GM21528 (cell line): ENCODE results near the gene C12orf57.

Source experiments
- ATAC-seq: cut with Tn5 transposase; IDR thresholded peaks from one replicate; pipeline ENCODE4 v1.9.1; 2021; ENCODE audit warnings: mild to moderate bottlenecking, moderate library complexity; ENCODE audit not compliant: unreplicated experiment, low FRiP score

Gene C12orf57

DNA sequence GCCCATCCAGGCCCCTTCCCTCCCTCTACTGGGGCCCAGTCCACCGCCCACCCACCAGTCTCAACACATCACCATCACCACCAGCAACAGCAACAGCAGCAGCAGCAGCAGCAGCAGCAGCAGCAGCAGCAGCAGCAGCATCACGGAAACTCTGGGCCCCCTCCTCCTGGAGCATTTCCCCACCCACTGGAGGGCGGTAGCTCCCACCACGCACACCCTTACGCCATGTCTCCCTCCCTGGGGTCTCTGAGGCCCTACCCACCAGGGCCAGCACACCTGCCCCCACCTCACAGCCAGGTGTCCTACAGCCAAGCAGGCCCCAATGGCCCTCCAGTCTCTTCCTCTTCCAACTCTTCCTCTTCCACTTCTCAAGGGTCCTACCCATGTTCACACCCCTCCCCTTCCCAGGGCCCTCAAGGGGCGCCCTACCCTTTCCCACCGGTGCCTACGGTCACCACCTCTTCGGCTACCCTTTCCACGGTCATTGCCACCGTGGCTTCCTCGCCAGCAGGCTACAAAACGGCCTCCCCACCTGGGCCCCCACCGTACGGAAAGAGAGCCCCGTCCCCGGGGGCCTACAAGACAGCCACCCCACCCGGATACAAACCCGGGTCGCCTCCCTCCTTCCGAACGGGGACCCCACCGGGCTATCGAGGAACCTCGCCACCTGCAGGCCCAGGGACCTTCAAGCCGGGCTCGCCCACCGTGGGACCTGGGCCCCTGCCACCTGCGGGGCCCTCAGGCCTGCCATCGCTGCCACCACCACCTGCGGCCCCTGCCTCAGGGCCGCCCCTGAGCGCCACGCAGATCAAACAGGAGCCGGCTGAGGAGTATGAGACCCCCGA lies 7.0 kb upstream of the C12orf57 start:
- ATAC-seq: peak; percentile 12

DNA sequence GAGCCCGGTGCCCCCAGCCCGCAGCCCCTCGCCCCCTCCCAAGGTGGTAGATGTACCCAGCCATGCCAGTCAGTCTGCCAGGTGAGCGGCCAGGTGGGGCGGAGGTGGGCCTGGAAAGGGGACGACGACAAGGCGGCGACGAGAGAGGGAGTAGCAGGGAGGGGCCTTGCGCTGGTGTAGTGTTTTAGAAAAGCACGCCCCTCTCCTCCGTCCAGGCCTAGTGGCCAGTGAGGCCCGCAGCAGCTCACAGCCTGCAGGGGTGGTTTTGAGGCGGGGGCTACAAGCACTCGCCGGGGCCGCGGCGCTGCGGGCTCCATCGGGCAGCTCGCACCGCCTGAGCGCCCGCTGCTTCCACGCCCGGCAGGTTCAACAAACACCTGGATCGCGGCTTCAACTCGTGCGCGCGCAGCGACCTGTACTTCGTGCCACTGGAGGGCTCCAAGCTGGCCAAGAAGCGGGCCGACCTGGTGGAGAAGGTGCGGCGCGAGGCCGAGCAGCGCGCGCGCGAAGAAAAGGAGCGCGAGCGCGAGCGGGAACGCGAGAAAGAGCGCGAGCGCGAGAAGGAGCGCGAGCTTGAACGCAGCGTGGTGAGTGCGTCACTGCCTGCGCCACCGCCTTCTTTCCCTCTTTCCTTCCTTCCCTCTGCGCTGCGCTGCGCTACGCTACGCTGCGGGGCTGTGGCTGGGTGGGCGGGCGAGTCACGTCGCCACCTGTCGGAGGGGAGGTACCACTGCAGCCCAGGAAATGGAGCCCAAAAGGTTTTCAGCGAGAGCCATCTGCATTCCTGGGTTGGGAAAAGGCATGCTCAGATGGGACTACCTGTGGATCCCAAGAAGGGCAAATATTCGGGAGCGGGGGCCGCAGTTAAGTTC lies 6.1 kb upstream of the C12orf57 start:
- ATAC-seq: peak; percentile 80

DNA sequence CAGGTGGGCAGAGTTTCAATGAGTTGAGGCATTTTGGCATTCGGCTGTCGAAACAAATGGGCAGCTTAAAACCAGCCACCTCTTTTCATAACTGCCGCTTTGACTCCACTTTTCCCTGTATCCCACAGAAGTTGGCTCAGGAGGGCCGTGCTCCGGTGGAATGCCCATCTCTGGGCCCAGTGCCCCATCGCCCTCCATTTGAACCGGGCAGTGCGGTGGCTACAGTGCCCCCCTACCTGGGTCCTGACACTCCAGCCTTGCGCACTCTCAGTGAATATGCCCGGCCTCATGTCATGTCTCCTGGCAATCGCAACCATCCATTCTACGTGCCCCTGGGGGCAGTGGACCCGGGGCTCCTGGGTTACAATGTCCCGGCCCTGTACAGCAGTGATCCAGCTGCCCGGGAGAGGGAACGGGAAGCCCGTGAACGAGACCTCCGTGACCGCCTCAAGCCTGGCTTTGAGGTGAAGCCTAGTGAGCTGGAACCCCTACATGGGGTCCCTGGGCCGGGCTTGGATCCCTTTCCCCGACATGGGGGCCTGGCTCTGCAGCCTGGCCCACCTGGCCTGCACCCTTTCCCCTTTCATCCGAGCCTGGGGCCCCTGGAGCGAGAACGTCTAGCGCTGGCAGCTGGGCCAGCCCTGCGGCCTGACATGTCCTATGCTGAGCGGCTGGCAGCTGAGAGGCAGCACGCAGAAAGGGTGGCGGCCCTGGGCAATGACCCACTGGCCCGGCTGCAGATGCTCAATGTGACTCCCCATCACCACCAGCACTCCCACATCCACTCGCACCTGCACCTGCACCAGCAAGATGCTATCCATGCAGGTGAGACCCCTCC lies 5.2 kb upstream of the C12orf57 start:
- ATAC-seq: no peak

DNA sequence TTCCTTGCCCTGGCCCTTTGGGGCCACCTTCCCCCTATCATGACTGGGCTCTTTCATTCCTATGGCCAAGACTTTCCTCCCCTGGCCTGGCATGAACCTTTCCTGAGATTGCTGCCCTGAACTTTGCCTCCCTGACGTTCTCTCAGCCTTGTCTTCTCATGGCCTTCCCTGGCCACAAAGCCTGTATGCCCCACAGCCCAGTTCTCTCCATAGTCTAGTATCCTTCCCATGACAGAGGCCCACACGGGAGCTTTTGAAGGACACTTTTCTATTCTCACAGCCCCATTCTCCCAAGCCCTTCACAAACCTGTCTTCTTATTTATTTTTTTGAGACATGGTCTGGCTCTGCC lies 4.7 kb upstream of the C12orf57 start:
- ATAC-seq: no peak

DNA sequence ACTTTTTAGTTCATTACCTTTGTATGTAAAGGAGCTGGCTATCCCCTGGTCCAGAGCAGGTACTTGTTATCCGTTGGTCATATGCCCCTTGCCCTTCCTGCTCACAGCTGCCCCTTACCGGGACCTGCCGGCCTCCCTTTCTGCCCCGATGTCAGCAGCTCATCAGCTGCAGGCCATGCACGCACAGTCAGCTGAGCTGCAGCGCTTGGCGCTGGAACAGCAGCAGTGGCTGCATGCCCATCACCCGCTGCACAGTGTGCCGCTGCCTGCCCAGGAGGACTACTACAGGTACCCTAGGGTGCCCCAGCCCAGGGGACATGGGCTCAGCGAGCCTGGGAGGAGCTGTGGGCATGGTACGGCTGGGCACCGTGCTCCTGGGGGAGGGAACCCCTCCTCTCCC lies 2.6 kb upstream of the C12orf57 start:
- ATAC-seq: no peak

DNA sequence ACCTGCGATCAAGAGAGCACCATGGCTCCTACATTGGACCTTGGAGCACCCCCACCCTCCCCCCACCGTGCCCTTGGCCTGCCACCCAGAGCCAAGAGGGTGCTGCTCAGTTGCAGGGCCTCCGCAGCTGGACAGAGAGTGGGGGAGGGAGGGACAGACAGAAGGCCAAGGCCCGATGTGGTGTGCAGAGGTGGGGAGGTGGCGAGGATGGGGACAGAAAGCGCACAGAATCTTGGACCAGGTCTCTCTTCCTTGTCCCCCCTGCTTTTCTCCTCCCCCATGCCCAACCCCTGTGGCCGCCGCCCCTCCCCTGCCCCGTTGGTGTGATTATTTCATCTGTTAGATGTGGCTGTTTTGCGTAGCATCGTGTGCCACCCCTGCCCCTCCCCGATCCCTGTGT lies 2.0 kb upstream of the C12orf57 start:
- no peak for ATAC-seq

DNA sequence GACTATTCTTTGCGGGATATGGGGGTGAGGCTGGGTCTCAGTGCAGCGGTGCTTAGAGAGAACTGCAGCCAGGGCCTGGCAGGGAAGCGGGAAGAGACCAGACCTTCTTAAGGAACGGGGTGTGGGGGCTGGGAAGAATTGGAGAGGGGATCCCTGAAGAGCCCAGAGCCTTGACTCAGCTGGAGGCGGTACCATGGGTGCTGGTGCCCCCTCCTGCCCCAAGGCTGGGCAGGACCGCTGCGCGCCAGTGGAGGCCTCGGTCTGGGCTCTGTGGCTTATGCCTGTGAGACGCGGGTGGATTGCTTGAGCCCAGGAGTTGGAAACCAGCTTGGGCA lies 1.5 kb upstream of the C12orf57 start:
- no peak for ATAC-seq

DNA sequence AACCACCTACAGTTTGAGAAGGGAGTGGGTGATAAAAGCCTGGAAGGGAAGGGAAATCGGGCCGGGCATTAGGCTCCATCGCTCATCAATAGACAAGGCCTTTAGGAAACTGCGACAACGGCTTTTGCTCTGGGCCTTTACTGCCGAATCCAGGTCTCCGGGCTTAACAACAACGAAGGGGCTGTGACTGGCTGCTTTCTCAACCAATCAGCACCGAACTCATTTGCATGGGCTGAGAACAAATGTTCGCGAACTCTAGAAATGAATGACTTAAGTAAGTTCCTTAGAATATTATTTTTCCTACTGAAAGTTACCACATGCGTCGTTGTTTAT lies 467 bp upstream of the C12orf57 start:
- ATAC-seq: peak; percentile 24

DNA sequence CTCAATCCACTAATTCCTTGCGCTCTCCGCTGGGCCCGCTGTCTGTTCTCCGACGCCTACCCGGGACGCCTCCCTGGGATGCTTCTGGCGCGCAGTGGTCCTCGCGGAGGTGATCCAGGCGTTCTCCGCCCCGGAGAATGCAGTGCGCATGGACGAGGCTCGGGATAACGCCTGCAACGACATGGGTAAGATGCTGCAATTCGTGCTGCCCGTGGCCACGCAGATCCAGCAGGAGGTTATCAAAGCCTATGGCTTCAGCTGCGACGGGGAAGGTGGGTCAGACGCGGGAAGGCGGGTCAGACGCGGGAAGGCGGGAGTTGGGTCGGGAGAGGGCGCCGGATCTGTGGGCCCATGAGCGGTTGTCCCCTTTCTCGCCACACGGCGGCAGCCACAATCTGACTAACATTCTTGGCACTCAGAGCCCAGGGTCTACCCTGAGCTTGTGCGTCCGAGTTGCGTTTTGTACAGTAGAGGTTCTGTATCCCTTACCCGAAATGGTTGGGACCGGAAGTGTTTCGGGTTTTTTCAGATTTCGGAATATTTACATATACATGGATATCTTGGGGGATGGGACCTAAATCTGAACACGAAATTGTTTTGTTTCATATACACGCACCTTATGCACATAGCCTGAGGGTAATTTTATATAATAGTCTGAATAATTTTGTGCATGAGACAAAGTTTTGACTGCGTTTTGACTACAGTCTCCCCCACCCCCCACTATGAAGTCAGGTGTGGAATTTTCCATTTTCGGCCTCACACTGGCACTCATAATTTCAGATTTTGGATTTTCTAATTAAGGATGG lies 762 bp downstream of the C12orf57 start:
- peak; percentile 27 for ATAC-seq

DNA sequence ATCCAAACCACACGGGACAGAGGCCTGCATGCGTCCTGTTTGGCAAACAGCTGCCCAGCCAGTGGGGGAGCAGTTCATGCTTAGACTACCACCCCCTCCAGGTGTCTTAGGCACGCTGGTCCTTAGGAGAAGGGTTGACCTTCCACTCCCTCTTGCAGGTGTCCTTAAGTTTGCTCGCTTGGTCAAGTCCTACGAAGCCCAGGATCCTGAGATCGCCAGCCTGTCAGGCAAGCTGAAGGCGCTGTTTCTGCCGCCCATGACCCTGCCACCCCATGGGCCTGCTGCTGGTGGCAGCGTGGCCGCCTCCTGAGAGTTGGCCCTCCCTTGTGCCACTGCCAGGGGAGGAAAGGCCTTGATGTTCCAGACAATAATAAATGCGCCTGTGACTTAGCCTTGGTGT lies 1.8 kb downstream of the C12orf57 start:
- ATAC-seq: no peak

DNA sequence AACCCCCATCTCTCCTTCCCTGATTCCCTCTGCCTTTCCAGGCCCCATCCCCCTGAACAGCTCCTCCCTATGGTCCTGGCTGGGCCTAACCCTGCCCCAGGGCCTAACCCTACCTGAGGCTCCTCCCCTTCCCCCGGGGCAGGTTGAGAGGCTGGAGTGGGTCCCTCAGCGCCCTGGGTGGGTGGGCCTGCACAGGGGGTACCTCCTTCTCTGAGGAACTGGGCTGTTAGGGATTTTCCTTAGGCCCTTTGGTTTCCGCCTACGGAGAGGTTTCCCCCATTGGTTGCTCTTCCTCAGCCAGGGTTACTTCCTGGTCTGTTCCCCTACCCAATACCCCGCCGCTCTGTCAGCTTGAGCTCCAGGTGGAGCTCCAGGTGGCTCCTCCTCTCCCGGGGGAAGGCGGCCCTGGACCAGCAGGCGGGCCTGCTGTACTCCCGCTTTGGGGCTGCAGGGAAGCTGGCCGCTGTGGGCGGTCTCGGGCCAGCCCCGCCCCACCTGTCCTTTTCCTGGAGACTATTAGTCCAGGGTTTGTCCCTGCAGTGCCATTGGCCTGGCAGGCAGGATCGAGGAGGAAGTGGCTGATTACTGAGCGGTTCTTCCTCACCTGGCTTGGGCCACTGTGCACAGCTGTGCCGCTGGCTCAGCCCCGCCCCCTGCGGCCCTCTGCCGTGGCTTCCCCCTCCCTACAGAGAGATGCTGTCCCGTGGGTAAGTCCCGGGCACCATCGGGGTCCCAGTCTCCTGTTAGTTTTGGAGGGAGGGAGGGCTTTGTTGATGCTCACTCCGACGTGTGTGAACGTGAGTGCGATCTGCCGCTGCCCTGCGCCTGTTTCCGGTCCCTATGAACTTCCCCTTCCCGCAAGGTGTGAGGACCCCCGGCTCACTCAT lies 2.5 kb downstream of the C12orf57 start:
- ATAC-seq: peak; percentile 20

DNA sequence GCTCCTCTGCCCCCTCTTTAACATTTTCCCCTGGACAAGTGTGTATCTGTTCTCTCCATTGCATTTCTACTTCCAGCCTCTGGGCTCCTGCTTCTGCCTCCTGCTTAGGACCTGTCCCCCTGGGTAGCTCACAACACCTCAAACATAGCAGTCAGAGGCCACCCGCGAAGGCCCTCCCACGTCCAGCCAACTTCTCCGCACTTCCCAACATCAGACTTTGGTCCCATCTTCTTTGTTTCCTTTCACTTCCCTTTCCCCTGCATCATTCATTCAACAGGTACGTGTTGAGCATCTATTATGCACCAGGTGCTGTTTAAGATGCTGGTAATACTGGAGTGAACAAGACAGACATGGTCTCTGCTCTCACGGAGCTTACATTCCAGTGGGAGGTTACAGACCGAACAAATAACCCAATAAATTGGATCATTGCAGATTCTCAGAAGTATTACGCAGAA lies 3.1 kb downstream of the C12orf57 start:
- no peak for ATAC-seq

DNA sequence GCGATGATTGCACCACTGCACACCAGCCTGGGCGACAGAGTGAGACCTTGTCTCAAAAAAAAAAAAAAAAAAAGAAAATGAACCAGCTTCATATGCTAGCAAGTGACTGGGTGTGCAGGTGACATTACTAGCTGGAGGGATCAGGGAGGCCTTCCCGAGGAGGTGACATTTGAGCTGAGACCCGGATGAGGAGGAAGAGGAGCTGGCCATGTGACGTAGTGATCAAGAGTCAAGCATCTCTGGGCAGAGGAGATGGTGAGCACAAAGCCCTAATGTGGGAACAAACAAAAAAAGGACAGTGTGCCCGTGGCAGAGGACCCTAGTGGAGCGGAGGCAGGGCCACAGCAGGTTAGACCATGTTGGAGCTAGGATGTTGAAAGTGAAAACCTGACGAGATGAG lies 3.8 kb downstream of the C12orf57 start:
- ATAC-seq: no peak

DNA sequence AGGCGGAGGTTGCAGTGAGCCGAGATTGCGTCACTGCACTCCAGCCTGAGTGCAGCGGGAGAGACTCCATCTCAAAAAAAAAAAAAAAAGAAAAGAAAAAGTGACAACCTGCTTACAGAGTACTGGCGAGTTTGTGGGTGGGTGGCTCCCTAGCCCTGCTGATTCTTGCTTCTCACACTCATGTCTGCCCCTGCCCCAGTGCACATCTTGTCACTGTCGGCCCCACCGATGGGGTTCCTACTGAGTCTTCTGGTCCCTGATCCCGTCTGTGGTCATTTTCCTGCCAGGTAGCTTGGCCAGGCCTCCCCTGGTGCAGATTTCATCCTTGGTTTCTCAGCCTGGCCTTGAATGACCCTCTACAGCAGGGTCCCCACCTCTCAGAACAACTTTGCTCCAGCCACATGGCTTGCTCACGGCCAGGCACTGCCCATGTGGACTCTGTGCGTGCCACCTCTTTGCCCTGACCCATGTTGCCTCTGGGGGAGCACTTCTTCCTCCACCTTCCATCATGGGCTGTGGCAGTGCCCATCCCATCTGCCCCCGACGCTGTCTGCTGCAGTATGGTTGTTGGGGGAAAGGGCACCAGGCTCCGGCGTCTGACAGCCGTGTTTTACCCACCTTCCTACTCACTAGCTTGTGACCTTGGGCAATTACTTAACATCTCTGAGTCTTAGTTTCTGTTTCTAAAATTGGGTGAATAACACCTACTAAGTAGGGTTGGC lies 5.2 kb downstream of the C12orf57 start:
- ATAC-seq: no peak

DNA sequence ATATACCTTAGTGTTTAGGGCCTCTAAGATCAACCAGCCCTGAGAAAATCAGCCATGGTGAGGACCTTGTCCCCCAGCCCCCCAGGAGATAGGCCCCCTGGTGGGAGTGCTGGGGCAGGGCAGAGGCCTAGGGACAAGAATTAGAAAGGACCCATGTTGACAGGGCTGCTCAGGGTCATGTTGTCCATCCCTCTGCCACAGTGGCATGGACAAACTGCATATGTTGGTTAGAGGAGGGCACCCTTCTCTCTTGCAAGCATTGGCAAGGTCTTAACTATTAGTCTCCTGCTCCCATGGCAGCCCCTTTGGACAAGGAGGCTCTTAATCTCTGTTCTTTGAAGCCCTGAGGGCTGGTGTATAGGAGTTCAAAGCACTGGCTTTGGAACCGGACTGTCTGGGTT lies 6.6 kb downstream of the C12orf57 start:
- ATAC-seq: no peak

DNA sequence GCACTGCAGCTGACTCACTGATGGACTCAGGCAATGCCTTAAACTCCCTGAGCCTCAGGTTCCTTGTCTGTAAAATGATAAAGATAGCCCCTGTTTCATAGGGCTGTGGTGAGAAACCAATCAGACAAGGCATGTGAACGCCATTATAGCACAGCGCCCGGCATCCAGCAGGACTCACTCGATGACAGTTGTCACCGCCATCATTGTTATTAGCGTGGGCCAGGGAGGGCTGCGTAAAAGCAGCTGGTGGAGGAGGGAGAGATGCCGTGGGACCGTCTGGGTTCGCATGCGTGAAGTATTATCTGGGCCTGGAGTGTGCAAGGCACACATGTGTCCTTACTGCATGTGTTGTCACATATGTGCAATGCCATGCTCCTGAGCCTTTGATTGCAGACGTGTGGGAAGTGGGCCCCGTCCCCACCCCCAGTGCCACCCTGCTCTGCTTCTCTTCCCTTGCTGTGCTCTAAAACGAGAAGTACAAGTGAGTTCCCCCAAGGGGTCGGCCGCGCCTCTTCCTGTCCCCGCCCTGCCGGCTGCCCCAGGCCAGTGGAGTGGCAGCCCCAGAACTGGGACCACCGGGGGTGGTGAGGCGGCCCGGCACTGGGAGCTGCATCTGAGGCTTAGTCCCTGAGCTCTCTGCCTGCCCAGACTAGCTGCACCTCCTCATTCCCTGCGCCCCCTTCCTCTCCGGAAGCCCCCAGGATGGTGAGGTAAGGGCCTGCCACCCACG lies 7.2 kb downstream of the C12orf57 start, which contains the start of gene PTPN6:
Gene PTPN6 (plus strand): TSS at position 546 of the 730 bp plus-strand sequence. CDS start 157 bp downstream, at position 703.
- no peak for ATAC-seq

DNA sequence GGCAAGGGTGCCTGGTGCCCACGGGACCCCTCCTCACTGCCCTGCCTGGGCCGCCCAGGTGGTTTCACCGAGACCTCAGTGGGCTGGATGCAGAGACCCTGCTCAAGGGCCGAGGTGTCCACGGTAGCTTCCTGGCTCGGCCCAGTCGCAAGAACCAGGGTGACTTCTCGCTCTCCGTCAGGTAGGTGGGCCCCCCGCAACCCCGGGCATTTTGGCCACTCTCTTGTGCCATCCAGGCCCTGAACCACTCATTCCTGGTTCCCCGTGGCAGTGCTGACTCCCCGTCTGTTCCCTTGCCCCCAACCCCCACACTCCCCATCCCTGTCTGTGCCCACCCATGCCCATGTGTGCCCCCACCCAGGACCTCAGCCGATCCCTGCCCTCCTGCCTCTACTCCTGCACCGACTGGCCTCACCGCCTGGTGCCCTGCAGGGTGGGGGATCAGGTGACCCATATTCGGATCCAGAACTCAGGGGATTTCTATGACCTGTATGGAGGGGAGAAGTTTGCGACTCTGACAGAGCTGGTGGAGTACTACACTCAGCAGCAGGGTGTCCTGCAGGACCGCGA lies 7.8 kb downstream of the C12orf57 start:
- ATAC-seq: no peak
